ENCODE data around the gene NT5C1A. TPM values are rescaled to one million over a fixed set of nuclear protein-coding genes. Genes with fewer than 3 reads are reported as not detected.
A peak's percentile ranks its signal among the peaks of the same experiment; 100 is the strongest.

Gene NT5C1A
- total and polyA plus RNA-seq, 2 experiments from 2014 or later, result not detected

- Histone ChIP-seq H3K9ac (no peak overlapping the region), H3K4me2 (ENCODE audit: unreplicated experiment) (no peak overlapping the region), H3K36me3 (ENCODE audit: low read depth) (no peaks in the 10 kb centered on the region), H3K27ac (no peak overlapping the region), H3K4me3 (no peak overlapping the region), H3K4me1 (ENCODE audit: insufficient read depth) (no peaks in the 10 kb centered on the region), H3K27me3 (replicated peaks; ENCODE audit: insufficient read depth) (peaks cover 32% of the 10 kb centered on the region), H3F3A (ENCODE audit: insufficient read depth) (no peaks in the 10 kb centered on the region), H4K20me1 (ENCODE audit: insufficient read depth) (no peaks in the 10 kb centered on the region), H2AFZ (no peak overlapping the region), H3K9me2 (ENCODE audit: insufficient read depth) (no peaks in the 10 kb centered on the region), H3K79me2 (ENCODE audit: insufficient read depth) (no peaks in the 10 kb centered on the region), H3K9me3 (ENCODE audit: low read depth) (no peaks in the 10 kb centered on the region)
- peak; percentile 21 for DNase-seq
- in situ Hi-C loops (cut with MboI), result no loop called here
- WGBS, 2 experiments (ENCODE audit: low coverage in 1 of 2, low lambda C conversion rate in 2 of 2, missing lambda C conversion rate in 2 of 2), result 61 to 63% methylated on average over 3 of the region's 3 CpGs
- no peak for TF ChIP-seq EZH2 (IDR thresholded peaks at IDR 0.05; ENCODE audit: insufficient read depth, poor library complexity, severe bottlenecking)
- TF ChIP-seq EZH2phosphoT487 (IDR thresholded peaks at IDR 0.05; ENCODE audit: insufficient read depth, low read depth), result no peak
These were observed 3.0 kb downstream of the NT5C1A start for GRCh38 chr1:39668894-39669293.

DNA sequence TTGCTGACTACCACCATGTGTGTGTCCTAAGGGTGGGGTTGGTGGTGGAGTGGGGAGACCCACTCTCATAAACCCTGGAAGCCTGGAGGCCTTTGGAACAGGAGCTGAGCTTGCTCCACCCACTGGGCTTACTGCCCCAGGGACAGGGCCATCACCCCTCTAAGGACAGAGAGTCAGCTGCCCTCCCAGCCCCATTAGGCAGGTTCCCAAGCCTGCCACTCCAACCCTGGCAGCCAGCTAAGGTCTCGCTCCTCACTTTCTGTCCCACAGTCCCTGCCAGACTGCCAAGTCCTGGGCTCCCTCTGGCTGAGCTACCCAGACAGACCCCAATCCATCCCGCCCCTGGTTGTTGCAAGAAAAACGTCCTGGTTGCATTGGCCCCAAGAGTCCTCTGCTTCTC is 3.8 kb downstream of the NT5C1A start:
- no peak overlapping the region for H3K4me3 ChIP-seq
- H3K9me3 ChIP-seq (ENCODE audit: low read depth), result no peaks in the 10 kb centered on the region
- H3K4me1 ChIP-seq (ENCODE audit: insufficient read depth), result no peaks in the 10 kb centered on the region
- peaks cover 24% of the 10 kb centered on the region for H3K27me3 ChIP-seq (replicated peaks; ENCODE audit: insufficient read depth)
- no peak overlapping the region for H2AFZ ChIP-seq
- in situ Hi-C loops (cut with MboI), result no loop called here
- H3K79me2 ChIP-seq (ENCODE audit: insufficient read depth), result no peaks in the 10 kb centered on the region
- TF ChIP-seq EZH2 (IDR thresholded peaks at IDR 0.05; ENCODE audit: insufficient read depth, poor library complexity, severe bottlenecking) (no peak), EZH2phosphoT487 (IDR thresholded peaks at IDR 0.05; ENCODE audit: insufficient read depth, low read depth) (no peak)
- DNase-seq, result no peak
- no peaks in the 10 kb centered on the region for H3F3A ChIP-seq (ENCODE audit: insufficient read depth)
- no peaks in the 10 kb centered on the region for H4K20me1 ChIP-seq (ENCODE audit: insufficient read depth)
- H3K27ac ChIP-seq, result no peak overlapping the region
- no peak overlapping the region for H3K4me2 ChIP-seq (ENCODE audit: unreplicated experiment)
- no peaks in the 10 kb centered on the region for H3K9me2 ChIP-seq (ENCODE audit: insufficient read depth)
- no peak overlapping the region for H3K9ac ChIP-seq
- H3K36me3 ChIP-seq (ENCODE audit: low read depth), result no peaks in the 10 kb centered on the region
- 50 to 61% methylated on average over 3 of the region's 3 CpGs for WGBS, 2 experiments (ENCODE audit: low coverage in 1 of 2, low lambda C conversion rate in 2 of 2, missing lambda C conversion rate in 2 of 2)

DNA sequence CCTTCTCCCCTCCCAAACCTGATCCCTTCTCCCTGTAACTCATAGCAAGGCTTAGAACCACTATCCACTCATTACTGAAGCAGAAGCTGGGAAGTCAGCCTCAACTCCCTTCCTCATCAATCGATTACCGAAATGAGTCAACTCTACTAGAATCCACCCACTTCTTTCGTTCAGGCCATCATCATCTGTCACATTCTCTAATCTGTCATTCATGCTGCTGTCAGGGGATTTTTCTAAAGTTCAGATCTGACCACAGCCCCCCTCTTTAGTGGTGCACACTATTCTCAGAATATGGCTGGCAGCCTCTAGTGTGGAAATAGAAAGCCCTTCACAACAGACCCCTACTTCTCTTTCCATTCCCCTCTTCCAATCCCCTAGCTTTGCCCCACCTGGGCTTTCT is 5.1 kb downstream of the NT5C1A start:
- H3K4me1 ChIP-seq (ENCODE audit: insufficient read depth), result no peaks in the 10 kb centered on the region
- H3K4me3 ChIP-seq, result no peak overlapping the region
- no peaks in the 10 kb centered on the region for H3K9me2 ChIP-seq (ENCODE audit: insufficient read depth)
- H4K20me1 ChIP-seq (ENCODE audit: insufficient read depth), result no peaks in the 10 kb centered on the region
- TF ChIP-seq EZH2phosphoT487 (IDR thresholded peaks at IDR 0.05; ENCODE audit: insufficient read depth, low read depth), result no peak
- no peaks in the 10 kb centered on the region for H3F3A ChIP-seq (ENCODE audit: insufficient read depth)
- no peak for DNase-seq
- WGBS, 2 experiments (ENCODE audit: low coverage in 1 of 2, low lambda C conversion rate in 2 of 2, missing lambda C conversion rate in 2 of 2), result 66 to 68% methylated on average over 3 of the region's 3 CpGs
- no peaks in the 10 kb centered on the region for H3K36me3 ChIP-seq (ENCODE audit: low read depth)
- no peak overlapping the region for H3K9ac ChIP-seq
- no peak overlapping the region for H2AFZ ChIP-seq
- H3K27ac ChIP-seq, result no peak overlapping the region
- peaks cover 21% of the 10 kb centered on the region for H3K27me3 ChIP-seq (replicated peaks; ENCODE audit: insufficient read depth)
- in situ Hi-C loops (cut with MboI), result no loop called here
- no peak overlapping the region for H3K4me2 ChIP-seq (ENCODE audit: unreplicated experiment)
- no peaks in the 10 kb centered on the region for H3K79me2 ChIP-seq (ENCODE audit: insufficient read depth)
- no peaks in the 10 kb centered on the region for H3K9me3 ChIP-seq (ENCODE audit: low read depth)

DNA sequence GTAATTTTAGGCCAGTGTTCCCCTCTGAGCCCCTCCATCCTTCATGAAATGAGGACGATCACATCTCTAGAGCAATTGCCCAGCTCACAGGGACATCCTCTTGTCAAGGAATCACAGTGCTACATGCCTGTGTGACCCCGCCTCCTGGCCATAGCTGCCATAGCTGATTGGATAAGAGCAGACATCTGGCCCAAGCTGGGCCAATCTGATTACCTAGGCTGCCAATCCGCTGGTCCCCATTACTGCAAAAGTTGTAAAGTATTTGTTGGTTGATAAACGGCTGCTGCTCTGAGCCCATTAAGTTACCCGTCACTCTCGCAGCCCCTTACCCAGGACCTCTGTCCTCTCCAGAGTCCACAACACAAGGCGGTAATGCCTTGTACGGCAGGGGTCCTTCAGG is 8.3 kb downstream of the NT5C1A start:
- Histone ChIP-seq H3K36me3 (ENCODE audit: low read depth) (no peaks in the 10 kb centered on the region), H2AFZ (no peak overlapping the region), H3K79me2 (ENCODE audit: insufficient read depth) (no peaks in the 10 kb centered on the region), H4K20me1 (ENCODE audit: insufficient read depth) (no peaks in the 10 kb centered on the region), H3K4me2 (ENCODE audit: unreplicated experiment) (no peak overlapping the region), H3K4me3 (no peak overlapping the region), H3F3A (ENCODE audit: insufficient read depth) (no peaks in the 10 kb centered on the region), H3K9me2 (ENCODE audit: insufficient read depth) (no peaks in the 10 kb centered on the region), H3K4me1 (ENCODE audit: insufficient read depth) (no peaks in the 10 kb centered on the region), H3K27me3 (replicated peaks; ENCODE audit: insufficient read depth) (peaks cover 12% of the 10 kb centered on the region), H3K27ac (no peak overlapping the region), H3K9me3 (ENCODE audit: low read depth) (no peaks in the 10 kb centered on the region), H3K9ac (no peak overlapping the region)
- in situ Hi-C loops (cut with MboI), result no loop called here
- DNase-seq, result no peak
- WGBS, 2 experiments (ENCODE audit: low coverage in 1 of 2, low lambda C conversion rate in 2 of 2, missing lambda C conversion rate in 2 of 2), result 66 to 74% methylated on average over 8 of the region's 8 CpGs
- no peak for TF ChIP-seq EZH2phosphoT487 (IDR thresholded peaks at IDR 0.05; ENCODE audit: insufficient read depth, low read depth)
- TF ChIP-seq EZH2 (IDR thresholded peaks at IDR 0.05; ENCODE audit: insufficient read depth, poor library complexity, severe bottlenecking), result no peak

- Histone ChIP-seq H3K4me2 (ENCODE audit: unreplicated experiment) (no peak overlapping the region), H3F3A (ENCODE audit: insufficient read depth) (no peaks in the 10 kb centered on the region), H3K79me2 (ENCODE audit: insufficient read depth) (no peaks in the 10 kb centered on the region), H3K4me1 (ENCODE audit: insufficient read depth) (no peaks in the 10 kb centered on the region), H3K9me3 (ENCODE audit: low read depth) (no peaks in the 10 kb centered on the region), H3K9ac (no peak overlapping the region), H3K36me3 (ENCODE audit: low read depth) (no peaks in the 10 kb centered on the region), H4K20me1 (ENCODE audit: insufficient read depth) (no peaks in the 10 kb centered on the region), H3K27me3 (replicated peaks; ENCODE audit: insufficient read depth) (peaks cover 12% of the 10 kb centered on the region), H3K27ac (no peak overlapping the region), H2AFZ (no peak overlapping the region), H3K9me2 (ENCODE audit: insufficient read depth) (no peaks in the 10 kb centered on the region), H3K4me3 (no peak overlapping the region)
- in situ Hi-C loops (cut with MboI), result no loop called here
- no peak for TF ChIP-seq EZH2 (IDR thresholded peaks at IDR 0.05; ENCODE audit: insufficient read depth, poor library complexity, severe bottlenecking)
- TF ChIP-seq EZH2phosphoT487 (IDR thresholded peaks at IDR 0.05; ENCODE audit: insufficient read depth, low read depth), result no peak
- DNase-seq, result no peak
- WGBS, 2 experiments (ENCODE audit: low coverage in 1 of 2, low lambda C conversion rate in 2 of 2, missing lambda C conversion rate in 2 of 2), result 11 to 12% methylated on average over 1 of the region's 1 CpG
These were observed 9.0 kb downstream of the NT5C1A start for GRCh38 chr1:39662861-39663260.

Data from GM23248 (cell line).